ENCODE results near the gene CARS2.

DNA sequence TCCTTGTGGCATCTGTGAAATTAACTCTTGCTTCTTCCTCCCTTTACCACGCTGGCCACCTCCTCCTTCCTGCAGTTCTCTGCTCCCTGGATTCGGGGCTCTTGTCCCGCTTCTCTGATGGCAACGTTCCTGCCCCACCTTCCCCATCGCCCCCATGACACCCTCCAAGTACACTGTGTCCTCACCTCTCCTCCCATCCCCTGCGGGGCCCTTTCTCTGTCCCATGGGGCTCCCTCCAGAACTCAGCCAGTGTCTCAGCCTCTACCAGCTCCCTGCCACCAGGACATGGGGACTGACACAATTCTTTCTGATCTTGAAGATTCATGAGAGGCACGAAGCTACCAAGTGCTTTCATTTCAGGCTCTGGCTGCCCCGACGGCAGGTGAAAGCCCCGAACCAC lies 9.1 kb downstream of the CARS2 start:
- TF ChIP-seq, protein P1, sequence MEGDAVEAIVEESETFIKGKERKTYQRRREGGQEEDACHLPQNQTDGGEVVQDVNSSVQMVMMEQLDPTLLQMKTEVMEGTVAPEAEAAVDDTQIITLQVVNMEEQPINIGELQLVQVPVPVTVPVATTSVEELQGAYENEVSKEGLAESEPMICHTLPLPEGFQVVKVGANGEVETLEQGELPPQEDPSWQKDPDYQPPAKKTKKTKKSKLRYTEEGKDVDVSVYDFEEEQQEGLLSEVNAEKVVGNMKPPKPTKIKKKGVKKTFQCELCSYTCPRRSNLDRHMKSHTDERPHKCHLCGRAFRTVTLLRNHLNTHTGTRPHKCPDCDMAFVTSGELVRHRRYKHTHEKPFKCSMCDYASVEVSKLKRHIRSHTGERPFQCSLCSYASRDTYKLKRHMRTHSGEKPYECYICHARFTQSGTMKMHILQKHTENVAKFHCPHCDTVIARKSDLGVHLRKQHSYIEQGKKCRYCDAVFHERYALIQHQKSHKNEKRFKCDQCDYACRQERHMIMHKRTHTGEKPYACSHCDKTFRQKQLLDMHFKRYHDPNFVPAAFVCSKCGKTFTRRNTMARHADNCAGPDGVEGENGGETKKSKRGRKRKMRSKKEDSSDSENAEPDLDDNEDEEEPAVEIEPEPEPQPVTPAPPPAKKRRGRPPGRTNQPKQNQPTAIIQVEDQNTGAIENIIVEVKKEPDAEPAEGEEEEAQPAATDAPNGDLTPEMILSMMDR (IDR thresholded peaks at IDR 0.05), result no peak
- TF ChIP-seq EP300 (IDR thresholded peaks at IDR 0.05), result no peak
- TF ChIP-seq RAD21 (conservative IDR thresholded peaks at IDR 0.05 in 1 of 2, IDR thresholded peaks at IDR 0.05 in 1 of 2), result no peak
- TF ChIP-seq KDM1A (IDR thresholded peaks at IDR 0.05; ENCODE audit: low read depth), result no peak
- TF ChIP-seq, protein P2, sequence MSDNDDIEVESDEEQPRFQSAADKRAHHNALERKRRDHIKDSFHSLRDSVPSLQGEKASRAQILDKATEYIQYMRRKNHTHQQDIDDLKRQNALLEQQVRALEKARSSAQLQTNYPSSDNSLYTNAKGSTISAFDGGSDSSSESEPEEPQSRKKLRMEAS (IDR thresholded peaks at IDR 0.05), result no peak
